ENCODE results near the gene NOXO1.
A peak's percentile ranks its signal among the peaks of the same experiment; 100 is the strongest.

The NOXO1 gene

GRCh38 chr16:1938316-1938715 is 43.0 kb downstream of the NOXO1 start:
- DNase-seq: no peak

GRCh38 chr16:1936945-1937479 is 44.3 kb downstream of the NOXO1 start:
- DNase-seq: no peak

GRCh38 chr16:1933097-1933661 is 48.1 kb downstream of the NOXO1 start:
- DNase-seq: no peak

DNA sequence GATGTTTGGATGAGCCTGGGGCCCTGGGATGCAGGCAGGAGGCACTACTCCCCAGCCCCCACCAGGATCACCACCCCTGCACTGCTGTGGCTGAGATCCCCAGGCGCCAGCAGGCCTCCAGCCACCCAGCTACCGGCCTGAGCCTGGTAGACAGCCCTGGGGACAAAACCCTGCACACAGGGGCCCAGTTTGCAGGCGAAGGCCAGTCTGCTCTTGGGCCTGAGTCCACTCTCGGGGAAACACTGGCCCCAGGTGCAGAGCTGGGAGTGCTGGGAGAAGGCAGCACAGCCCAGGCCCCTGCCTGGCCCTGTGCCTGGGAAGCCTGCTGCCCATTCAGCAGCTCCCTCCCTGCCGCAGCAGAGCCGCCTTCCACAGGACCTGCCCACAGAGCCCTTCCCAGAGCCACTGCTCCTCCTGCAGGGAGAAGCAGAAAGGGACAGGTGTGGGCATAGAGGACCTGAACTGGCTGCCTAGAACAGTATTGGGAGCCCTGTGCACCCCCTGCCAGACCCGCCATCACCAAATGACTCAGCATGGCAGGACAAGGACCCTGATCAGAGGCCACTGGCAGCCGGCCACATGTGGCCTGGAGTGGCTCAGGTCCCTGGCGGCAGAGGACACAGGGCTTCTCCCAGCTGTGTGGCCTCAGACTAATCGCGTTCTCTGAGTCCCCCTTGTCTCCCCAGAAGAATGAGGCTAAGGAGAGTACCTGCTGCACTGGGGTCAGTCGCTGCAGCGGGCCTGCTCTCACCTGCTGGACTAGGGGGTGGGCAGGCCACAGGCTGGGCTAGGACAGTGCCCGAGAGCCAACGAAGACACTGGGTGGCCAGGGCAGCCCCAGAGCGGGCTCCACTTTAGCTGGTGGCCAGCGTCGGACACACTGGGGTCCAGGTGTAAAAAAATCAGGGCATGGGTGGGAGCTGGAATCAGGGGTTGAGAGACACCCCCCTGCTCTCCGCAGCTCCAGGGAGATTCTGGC is 48.9 kb downstream of the NOXO1 start:
- DNase-seq: no peak

DNA sequence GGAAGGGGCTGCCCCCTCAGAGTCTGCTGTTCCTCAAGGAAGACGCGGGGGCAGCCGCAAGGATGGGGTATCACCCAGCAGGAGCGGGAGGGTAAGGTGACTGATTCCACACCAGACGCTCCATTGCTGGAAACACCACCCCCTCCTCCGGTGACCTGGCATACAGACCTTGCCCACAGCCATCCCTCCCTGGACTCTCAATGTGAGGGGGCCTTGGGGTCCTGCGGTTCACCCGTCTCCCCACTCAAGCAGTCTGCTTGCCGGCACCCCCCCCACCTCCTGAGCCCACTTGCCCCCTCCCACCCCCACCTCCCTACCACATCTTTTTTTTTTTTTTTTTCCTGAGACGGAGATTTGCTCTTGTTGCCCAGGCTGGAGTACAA is 50.9 kb downstream of the NOXO1 start:
- no peak for DNase-seq

- peak; percentile 86 for DNase-seq
These were observed 51.5 kb downstream of the NOXO1 start for GRCh38 chr16:1929578-1930337.

DNA sequence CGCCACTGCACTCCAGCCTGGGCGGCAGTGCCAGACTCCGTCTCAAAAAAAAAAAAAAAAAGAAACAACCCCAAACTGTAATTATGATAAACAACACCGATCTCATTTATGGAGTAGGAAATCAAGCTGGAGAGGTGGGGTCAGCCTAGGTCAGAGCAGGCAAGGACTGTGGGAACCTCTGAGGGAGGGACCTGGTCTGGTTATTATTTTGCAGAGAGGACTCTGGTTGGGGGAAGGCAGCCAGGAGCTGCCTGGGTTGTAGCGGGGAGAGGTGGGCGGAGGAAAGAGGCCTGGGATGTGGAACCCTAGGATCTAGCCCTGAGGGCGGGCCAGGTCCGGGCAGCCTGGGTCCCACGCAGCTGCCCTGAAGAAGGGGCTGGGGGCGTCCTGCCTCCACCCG is 52.2 kb downstream of the NOXO1 start:
- peak; percentile 17 for DNase-seq
